HG03558 (cell line): ENCODE results near the gene FBXO42.
"Not testable (repeated sequence)": the region's sequence is repeated elsewhere in the genome, so short reads cannot be mapped to it uniquely, and the experiment has no call there.

Source experiments
- ATAC-seq: cut with Tn5 transposase; IDR thresholded peaks from one replicate; pipeline ENCODE4 v1.9.1; 2021; ENCODE audit warnings: moderate number of reproducible peaks; ENCODE audit not compliant: unreplicated experiment; ENCODE audit errors: extremely low read depth

Gene FBXO42

GRCh38 chr1:16246239-16246638 lies 106.0 kb downstream of the FBXO42 start:
- not testable (repeated sequence) for ATAC-seq

- ATAC-seq: no peak
These were observed 106.6 kb downstream of the FBXO42 start for GRCh38 chr1:16245476-16246196.

- no peak for ATAC-seq
These were observed 107.5 kb downstream of the FBXO42 start for GRCh38 chr1:16244650-16245285.

GRCh38 chr1:16243936-16244649 lies 108.2 kb downstream of the FBXO42 start:
- no peak for ATAC-seq

- ATAC-seq: no peak
These were observed 109.1 kb downstream of the FBXO42 start for GRCh38 chr1:16243215-16243610.

- ATAC-seq: no peak
These were observed 109.6 kb downstream of the FBXO42 start for GRCh38 chr1:16242556-16243214.

- ATAC-seq: no peak
These were observed 111.0 kb downstream of the FBXO42 start for GRCh38 chr1:16241221-16241708.

- no peak for ATAC-seq
These were observed 112.2 kb downstream of the FBXO42 start for GRCh38 chr1:16239972-16240491.

GRCh38 chr1:16237343-16237830 lies 114.9 kb downstream of the FBXO42 start:
- ATAC-seq: no peak

- peak; percentile 56 for ATAC-seq
These were observed 115.6 kb downstream of the FBXO42 start, which contains the start of gene CPLANE2 for GRCh38 chr1:16236511-16237342. Gene CPLANE2, minus strand, starts transcription at chr1:16237183. Its CDS starts 441 bp downstream, at chr1:16236742.

- ATAC-seq: peak; percentile 24
These were observed 116.3 kb downstream of the FBXO42 start for GRCh38 chr1:16235944-16236510.

GRCh38 chr1:16235347-16235746 lies 116.9 kb downstream of the FBXO42 start:
- no peak for ATAC-seq

GRCh38 chr1:16233431-16233830 lies 118.8 kb downstream of the FBXO42 start:
- ATAC-seq: no peak

- ATAC-seq: no peak
These were observed 120.0 kb downstream of the FBXO42 start for GRCh38 chr1:16232316-16232710.

- ATAC-seq: no peak
These were observed 120.7 kb downstream of the FBXO42 start for GRCh38 chr1:16231331-16232315.

GRCh38 chr1:16230744-16231143 lies 121.5 kb downstream of the FBXO42 start:
- no peak for ATAC-seq

GRCh38 chr1:16229976-16230740 lies 122.1 kb downstream of the FBXO42 start:
- ATAC-seq: no peak
